ENCODE data around the gene HOXA13. TPM values are rescaled to one million over a fixed set of nuclear protein-coding genes. Genes with fewer than 3 reads are reported as not detected.

HOXA13 gene
- total and polyA plus RNA-seq, 2 experiments from 2014 or later: not detected

DNA sequence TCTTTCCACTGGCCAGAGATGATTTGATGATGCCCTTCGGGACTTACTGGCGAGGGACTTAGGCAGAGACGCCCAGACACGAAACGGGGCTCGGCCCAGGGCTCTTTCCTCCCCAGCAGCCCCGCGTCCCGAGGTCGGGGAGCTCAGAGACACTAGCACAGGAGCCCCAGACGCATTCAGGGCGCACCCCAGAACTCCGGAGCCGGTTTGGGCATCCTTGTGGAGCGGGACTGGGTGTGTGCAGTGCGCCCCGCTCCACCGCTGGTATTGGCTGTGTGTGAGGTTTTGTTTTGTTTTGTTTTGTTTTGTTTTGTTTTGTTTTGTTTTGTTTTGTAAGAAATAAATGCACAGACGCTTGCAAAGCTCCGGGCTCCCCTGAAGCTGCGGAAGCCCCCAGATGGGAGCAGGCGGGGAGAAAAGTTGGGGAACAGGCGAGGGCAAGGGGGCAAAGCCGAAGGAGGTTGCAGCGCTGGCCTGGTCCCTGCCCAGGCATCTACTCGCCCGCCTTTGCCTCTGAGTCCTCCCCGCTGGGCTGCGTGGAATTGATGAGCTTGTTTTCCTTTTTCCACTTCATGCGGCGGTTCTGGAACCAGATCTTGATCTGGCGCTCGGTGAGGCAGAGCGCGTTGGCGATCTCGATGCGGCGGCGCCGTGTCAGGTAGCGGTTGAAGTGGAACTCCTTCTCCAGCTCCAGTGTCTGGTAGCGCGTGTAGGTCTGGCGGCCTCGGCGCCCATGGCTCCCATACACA, 54.6 kb downstream of the HOXA13 start:
- Histone ChIP-seq H2AFZ (no peak overlapping the region), H3F3A (replicated peaks; ENCODE audit: low read depth) (peaks cover 32% of the 10 kb centered on the region), H3K4me3 (no peak overlapping the region), H3K4me1 (ENCODE audit: insufficient read depth) (peaks cover 31% of the 10 kb centered on the region), H3K27me3 (ENCODE audit: insufficient read depth) (peaks cover 100% of the 10 kb centered on the region), H4K20me1 (replicated peaks; ENCODE audit: insufficient read depth) (peaks cover 42% of the 10 kb centered on the region), H3K4me2 (0 out of 2 replicates have a peak overlapping the region, but pooled peaks have one; percentile 26), H3K9me2 (ENCODE audit: insufficient read depth) (no peaks in the 10 kb centered on the region), H3K36me3 (ENCODE audit: insufficient read depth) (no peaks in the 10 kb centered on the region), H3K27ac (ENCODE audit: low read depth) (no peak overlapping the region), H3K79me2 (replicated peaks; ENCODE audit: insufficient read depth) (no peaks in the 10 kb centered on the region)
- DNase-seq (ENCODE audit: low spot score) (peak; percentile 46), ATAC-seq (no peak)
- H3K9me3 Mint-ChIP-seq: peaks cover 28% of the 10 kb centered on the region
- TF ChIP-seq EZH2phosphoT487 (IDR thresholded peaks at IDR 0.05; ENCODE audit: unreplicated experiment) (peak; percentile 82), EZH2 (IDR thresholded peaks at IDR 0.05; ENCODE audit: low read depth, unreplicated experiment) (peak; percentile 97)
- TF ChIP-seq, protein P1, sequence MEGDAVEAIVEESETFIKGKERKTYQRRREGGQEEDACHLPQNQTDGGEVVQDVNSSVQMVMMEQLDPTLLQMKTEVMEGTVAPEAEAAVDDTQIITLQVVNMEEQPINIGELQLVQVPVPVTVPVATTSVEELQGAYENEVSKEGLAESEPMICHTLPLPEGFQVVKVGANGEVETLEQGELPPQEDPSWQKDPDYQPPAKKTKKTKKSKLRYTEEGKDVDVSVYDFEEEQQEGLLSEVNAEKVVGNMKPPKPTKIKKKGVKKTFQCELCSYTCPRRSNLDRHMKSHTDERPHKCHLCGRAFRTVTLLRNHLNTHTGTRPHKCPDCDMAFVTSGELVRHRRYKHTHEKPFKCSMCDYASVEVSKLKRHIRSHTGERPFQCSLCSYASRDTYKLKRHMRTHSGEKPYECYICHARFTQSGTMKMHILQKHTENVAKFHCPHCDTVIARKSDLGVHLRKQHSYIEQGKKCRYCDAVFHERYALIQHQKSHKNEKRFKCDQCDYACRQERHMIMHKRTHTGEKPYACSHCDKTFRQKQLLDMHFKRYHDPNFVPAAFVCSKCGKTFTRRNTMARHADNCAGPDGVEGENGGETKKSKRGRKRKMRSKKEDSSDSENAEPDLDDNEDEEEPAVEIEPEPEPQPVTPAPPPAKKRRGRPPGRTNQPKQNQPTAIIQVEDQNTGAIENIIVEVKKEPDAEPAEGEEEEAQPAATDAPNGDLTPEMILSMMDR (conservative IDR thresholded peaks at IDR 0.05; ENCODE audit: low read depth in 2 of 2): no peak
- no peaks in the 10 kb centered on the region; the same call in 2 of the 3 replicates for H3K36me3 Mint-ChIP-seq (ENCODE audit: low read depth)
- H3K27me3 Mint-ChIP-seq (ENCODE audit: insufficient read depth, low read depth, poor library complexity): peaks cover 100% of the 10 kb centered on the region
- peaks cover 19% of the 10 kb centered on the region for H3K4me1 Mint-ChIP-seq
- H3K27ac Mint-ChIP-seq: no peak overlapping the region
- H3K4me3 Mint-ChIP-seq: peak overlapping the region; percentile 9; the same call in 1 of the 3 replicates

DNA sequence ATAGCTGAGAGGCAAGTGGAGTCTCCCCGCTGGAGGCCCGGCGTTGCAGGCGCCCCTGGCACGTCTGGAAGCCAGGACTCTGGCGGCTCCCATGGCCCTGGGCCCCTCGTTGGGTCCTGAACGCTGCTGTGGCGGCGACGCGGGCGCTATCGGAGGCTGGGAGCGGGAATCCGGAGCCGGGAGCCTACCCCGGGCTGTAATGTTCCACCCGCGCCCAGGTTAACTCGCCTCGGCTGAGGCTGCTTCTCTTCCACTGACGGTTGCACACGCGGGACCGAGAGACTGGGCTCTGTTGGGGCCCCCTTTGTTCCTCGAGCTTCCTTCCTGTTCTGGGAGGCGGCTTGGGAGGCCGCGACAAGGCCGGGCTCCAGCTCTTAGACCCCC, 55.1 kb downstream of the HOXA13 start:
- Histone ChIP-seq H3K79me2 (replicated peaks; ENCODE audit: insufficient read depth) (no peaks in the 10 kb centered on the region), H3K27me3 (ENCODE audit: insufficient read depth) (peaks cover 100% of the 10 kb centered on the region), H3K9me2 (ENCODE audit: insufficient read depth) (no peaks in the 10 kb centered on the region), H3K36me3 (ENCODE audit: insufficient read depth) (no peaks in the 10 kb centered on the region), H3K4me3 (no peak overlapping the region), H4K20me1 (replicated peaks; ENCODE audit: insufficient read depth) (peaks cover 46% of the 10 kb centered on the region), H3K4me1 (ENCODE audit: insufficient read depth) (peaks cover 35% of the 10 kb centered on the region), H3K4me2 (0 out of 2 replicates have a peak overlapping the region, but pooled peaks have one; percentile 26), H3K27ac (ENCODE audit: low read depth) (no peak overlapping the region), H2AFZ (no peak overlapping the region), H3F3A (replicated peaks; ENCODE audit: low read depth) (peaks cover 38% of the 10 kb centered on the region)
- Mint-ChIP-seq H3K27me3 (ENCODE audit: insufficient read depth, low read depth, poor library complexity) (peaks cover 100% of the 10 kb centered on the region), H3K4me1 (peaks cover 19% of the 10 kb centered on the region), H3K4me3 (peak overlapping the region; percentile 9; the same call in 1 of the 3 replicates), H3K9me3 (peaks cover 28% of the 10 kb centered on the region), H3K36me3 (ENCODE audit: low read depth) (no peaks in the 10 kb centered on the region; the same call in 2 of the 3 replicates), H3K27ac (no peak overlapping the region)
- ATAC-seq (peak; percentile 4; the same call in 2 of the 3 replicates), DNase-seq (ENCODE audit: low spot score) (peak; percentile 54)
- TF ChIP-seq, protein P2, sequence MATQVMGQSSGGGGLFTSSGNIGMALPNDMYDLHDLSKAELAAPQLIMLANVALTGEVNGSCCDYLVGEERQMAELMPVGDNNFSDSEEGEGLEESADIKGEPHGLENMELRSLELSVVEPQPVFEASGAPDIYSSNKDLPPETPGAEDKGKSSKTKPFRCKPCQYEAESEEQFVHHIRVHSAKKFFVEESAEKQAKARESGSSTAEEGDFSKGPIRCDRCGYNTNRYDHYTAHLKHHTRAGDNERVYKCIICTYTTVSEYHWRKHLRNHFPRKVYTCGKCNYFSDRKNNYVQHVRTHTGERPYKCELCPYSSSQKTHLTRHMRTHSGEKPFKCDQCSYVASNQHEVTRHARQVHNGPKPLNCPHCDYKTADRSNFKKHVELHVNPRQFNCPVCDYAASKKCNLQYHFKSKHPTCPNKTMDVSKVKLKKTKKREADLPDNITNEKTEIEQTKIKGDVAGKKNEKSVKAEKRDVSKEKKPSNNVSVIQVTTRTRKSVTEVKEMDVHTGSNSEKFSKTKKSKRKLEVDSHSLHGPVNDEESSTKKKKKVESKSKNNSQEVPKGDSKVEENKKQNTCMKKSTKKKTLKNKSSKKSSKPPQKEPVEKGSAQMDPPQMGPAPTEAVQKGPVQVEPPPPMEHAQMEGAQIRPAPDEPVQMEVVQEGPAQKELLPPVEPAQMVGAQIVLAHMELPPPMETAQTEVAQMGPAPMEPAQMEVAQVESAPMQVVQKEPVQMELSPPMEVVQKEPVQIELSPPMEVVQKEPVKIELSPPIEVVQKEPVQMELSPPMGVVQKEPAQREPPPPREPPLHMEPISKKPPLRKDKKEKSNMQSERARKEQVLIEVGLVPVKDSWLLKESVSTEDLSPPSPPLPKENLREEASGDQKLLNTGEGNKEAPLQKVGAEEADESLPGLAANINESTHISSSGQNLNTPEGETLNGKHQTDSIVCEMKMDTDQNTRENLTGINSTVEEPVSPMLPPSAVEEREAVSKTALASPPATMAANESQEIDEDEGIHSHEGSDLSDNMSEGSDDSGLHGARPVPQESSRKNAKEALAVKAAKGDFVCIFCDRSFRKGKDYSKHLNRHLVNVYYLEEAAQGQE (IDR thresholded peaks at IDR 0.05; ENCODE audit: unreplicated experiment): no peak
- TF ChIP-seq, protein P3, sequence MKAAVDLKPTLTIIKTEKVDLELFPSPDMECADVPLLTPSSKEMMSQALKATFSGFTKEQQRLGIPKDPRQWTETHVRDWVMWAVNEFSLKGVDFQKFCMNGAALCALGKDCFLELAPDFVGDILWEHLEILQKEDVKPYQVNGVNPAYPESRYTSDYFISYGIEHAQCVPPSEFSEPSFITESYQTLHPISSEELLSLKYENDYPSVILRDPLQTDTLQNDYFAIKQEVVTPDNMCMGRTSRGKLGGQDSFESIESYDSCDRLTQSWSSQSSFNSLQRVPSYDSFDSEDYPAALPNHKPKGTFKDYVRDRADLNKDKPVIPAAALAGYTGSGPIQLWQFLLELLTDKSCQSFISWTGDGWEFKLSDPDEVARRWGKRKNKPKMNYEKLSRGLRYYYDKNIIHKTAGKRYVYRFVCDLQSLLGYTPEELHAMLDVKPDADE (IDR thresholded peaks at IDR 0.05): no peak
- TF ChIP-seq ZNF114 (CRISPR knock-in tag; IDR thresholded peaks at IDR 0.05): no peak
- no peak for TF ChIP-seq POLR2AphosphoS5 (IDR thresholded peaks at IDR 0.05; ENCODE audit: low read depth)
- no peak for TF ChIP-seq STAT1 (IDR thresholded peaks at IDR 0.05; ENCODE audit: unreplicated experiment)
- TF ChIP-seq, protein P1 (conservative IDR thresholded peaks at IDR 0.05; ENCODE audit: low read depth in 2 of 2): no peak
- no peak for TF ChIP-seq NANOG (IDR thresholded peaks at IDR 0.05; ENCODE audit: borderline replicate concordance)
- no peak for TF ChIP-seq EZH2 (IDR thresholded peaks at IDR 0.05; ENCODE audit: low read depth, unreplicated experiment)
- TF ChIP-seq ZNF331 (CRISPR knock-in tag; IDR thresholded peaks at IDR 0.05; ENCODE audit: low read depth): no peak
- TF ChIP-seq EZH2phosphoT487 (IDR thresholded peaks at IDR 0.05; ENCODE audit: unreplicated experiment): no peak
- TF ChIP-seq CREB1 (CRISPR knock-in tag; IDR thresholded peaks at IDR 0.05; ENCODE audit: low read depth): no peak
- no peak for TF ChIP-seq JUNB (IDR thresholded peaks at IDR 0.05; ENCODE audit: unreplicated experiment)

Data from GM23338 (cell line).